ENCODE results near the gene BCAR1. TPM values are rescaled to one million over a fixed set of nuclear protein-coding genes. Genes with fewer than 3 reads are reported as not detected.

The BCAR1 gene

GRCh38 chr16:75188832-75189477, 62.5 kb downstream of the BCAR1 start:
- H3K9ac ChIP-seq (ENCODE audit: low read depth, low read length) = no peak overlapping the region
- H3K27me3 ChIP-seq (ENCODE audit: control insufficient read depth, insufficient read depth, low read length) = peaks cover 36% of the 10 kb centered on the region
- H3K4me2 ChIP-seq (ENCODE audit: low read length) = no peak overlapping the region
- no peaks in the 10 kb centered on the region for H3K4me1 ChIP-seq (ENCODE audit: control insufficient read depth, insufficient read depth, low read length)
- H3K4me3 ChIP-seq (ENCODE audit: low read length) = no peak overlapping the region
- peaks cover 4% of the 10 kb centered on the region for H3K9me3 ChIP-seq (replicated peaks; ENCODE audit: low read length)
- H3K36me3 ChIP-seq (ENCODE audit: insufficient read depth, low read length) = no peaks in the 10 kb centered on the region

GRCh38 chr16:75181630-75182029, 69.8 kb downstream of the BCAR1 start:
- H3K9me3 ChIP-seq (replicated peaks; ENCODE audit: low read length) = peaks cover 11% of the 10 kb centered on the region

GRCh38 chr16:75179208-75179607, 72.2 kb downstream of the BCAR1 start:
- peaks cover 16% of the 10 kb centered on the region for H3K9me3 ChIP-seq (replicated peaks; ENCODE audit: low read length)
- H3K4me1 ChIP-seq (ENCODE audit: control insufficient read depth, insufficient read depth, low read length) = no peaks in the 10 kb centered on the region
- H3K36me3 ChIP-seq (ENCODE audit: insufficient read depth, low read length) = no peaks in the 10 kb centered on the region
- peaks cover 14% of the 10 kb centered on the region for H3K27me3 ChIP-seq (ENCODE audit: control insufficient read depth, insufficient read depth, low read length)
- no peak overlapping the region for H3K4me3 ChIP-seq (ENCODE audit: low read length)
- H3K4me2 ChIP-seq (ENCODE audit: low read length) = no peak overlapping the region
- no peak overlapping the region for H3K9ac ChIP-seq (ENCODE audit: low read depth, low read length)

More at GRCh38 chr16:75181630-75182029, 69.8 kb downstream of the BCAR1 start:
- Histone ChIP-seq H3K4me2 (ENCODE audit: low read length) (no peak overlapping the region), H3K9ac (ENCODE audit: low read depth, low read length) (no peak overlapping the region), H3K4me1 (ENCODE audit: control insufficient read depth, insufficient read depth, low read length) (no peaks in the 10 kb centered on the region), H3K4me3 (ENCODE audit: low read length) (no peak overlapping the region), H3K36me3 (ENCODE audit: insufficient read depth, low read length) (no peaks in the 10 kb centered on the region), H3K27me3 (ENCODE audit: control insufficient read depth, insufficient read depth, low read length) (peaks cover 14% of the 10 kb centered on the region)

Small RNAs within 50 kb of the gene (small RNA-seq; reads per million reads assigned to genes)
- gene RNU6-758P = not detected

Data from skeletal muscle satellite cell (primary cell).